Suprapubic skin (tissue), 4 donors: ENCODE data around the gene SRPK3. TPM values are rescaled to one million over a fixed set of nuclear protein-coding genes. Genes with fewer than 3 reads are reported as not detected.
A peak's percentile ranks its signal among the peaks of the same experiment; 100 is the strongest.

Experiments used
- DNase-seq, 2 donors: peaks; one replicate each; pipeline ENCODE4 v3.0.0-alpha.2; 2019; ENCODE audit warnings: low spot score in 2 of 2
- H3K27ac ChIP-seq: fragments of 200-600 bp; sonication (generic); one replicate; pipeline ENCODE4 v1.5.1; 2019
- H3K27me3 ChIP-seq: fragments of 200-600 bp; sonication (generic); one replicate; pipeline ENCODE4 v1.5.1; 2019
- H3K36me3 ChIP-seq: fragments of 200-600 bp; sonication (generic); one replicate; pipeline ENCODE4 v1.5.1; 2019
- H3K4me1 ChIP-seq: fragments of 200-600 bp; sonication (generic); one replicate; pipeline ENCODE4 v1.5.1; 2019
- H3K4me3 ChIP-seq: fragments of 200-600 bp; sonication (generic); one replicate; pipeline ENCODE4 v1.5.1; 2019; ENCODE audit warnings: mild to moderate bottlenecking
- H3K9me3 ChIP-seq: fragments of 200-600 bp; sonication (generic); one replicate; pipeline ENCODE4 v1.5.1; 2019
- CTCF ChIP-seq, 2 donors: fragments of 200-600 bp in 1 of 2; fragments of 450-650 bp in 1 of 2; sonication (generic) in 1 of 2; IDR thresholded peaks; one replicate each; pipeline ENCODE4 v1.5.1; 2016 to 2019; ENCODE audit warnings: antibody characterized with exemption in 2 of 2, mild to moderate bottlenecking in 1 of 2, moderate library complexity in 1 of 2
- EP300 ChIP-seq: sonication (generic); formaldehyde crosslinking; IDR thresholded peaks from one replicate; pipeline ENCODE4 v1.6.1; 2017; ENCODE audit warnings: antibody characterized with exemption
- POLR2A ChIP-seq, 2 donors: fragments of 450-650 bp; IDR thresholded peaks; one replicate each; pipeline ENCODE4 v1.6.1; 2017; ENCODE audit warnings: antibody characterized with exemption in 2 of 2, mild to moderate bottlenecking in 2 of 2, moderate library complexity in 2 of 2
- POLR2AphosphoS5 ChIP-seq, 3 donors: sonication (generic); formaldehyde crosslinking; IDR thresholded peaks; one replicate each; pipeline ENCODE4 v1.6.1; 2017; ENCODE audit warnings: antibody characterized with exemption in 3 of 3
- WGBS: methylation state at CpG from one replicate; pipeline ENCODE4 v1.1.5; 2018; 5-methylcytosine and 5-hydroxymethylcytosine counted together
- total RNA-seq, 4 donors: library from RNA; depleted of rRNA; stranded (reverse); fragments of >200 nt; gene quantifications; one replicate each; pipeline ENCODE4 v1.1.0, GENCODE V29; 2016

Gene SRPK3
- total RNA-seq, 4 donors from 2014 or later: 0.42 to 3.1 (median 1.2) TPM

- 8% methylated on average over 26 of the region's 97 CpGs for WGBS
- H3K9me3 ChIP-seq: no peaks in the 10 kb centered on the region
- peaks cover 15% of the 10 kb centered on the region for H3K27me3 ChIP-seq
- no peak for TF ChIP-seq EP300
- no peak for TF ChIP-seq POLR2AphosphoS5 (IDR thresholded peaks at IDR 0.05)
- TF ChIP-seq POLR2A (IDR thresholded peaks at IDR 0.05): no peak
- no peak for TF ChIP-seq CTCF (IDR thresholded peaks at IDR 0.05)
- H3K27ac ChIP-seq: no peak within 1 kb of the TSS
- peak within 1 kb of the TSS; percentile 48 for H3K4me3 ChIP-seq
- H3K36me3 ChIP-seq: no peaks in the 10 kb centered on the region
- peaks cover 18% of the 10 kb centered on the region for H3K4me1 ChIP-seq
- no peak for DNase-seq
These were observed 49.2 kb downstream of the SRPK3 start, which contains the start of gene PDZD4 for GRCh38 chrX:153829799-153830639. TSS of gene PDZD4 (minus strand) at chrX:153830544. CDS start at chrX:153830298, 246 bp downstream.

GRCh38 chrX:153830640-153831428, 50.0 kb downstream of the SRPK3 start:
- 52% methylated on average over 10 of the region's 102 CpGs for WGBS
- TF ChIP-seq CTCF (IDR thresholded peaks at IDR 0.05): no peak
- no peak for TF ChIP-seq POLR2AphosphoS5 (IDR thresholded peaks at IDR 0.05)
- peak overlapping the region; percentile 48 for H3K4me3 ChIP-seq
- no peak for DNase-seq
- H3K4me1 ChIP-seq: peaks cover 18% of the 10 kb centered on the region
- H3K36me3 ChIP-seq: no peaks in the 10 kb centered on the region
- no peaks in the 10 kb centered on the region for H3K9me3 ChIP-seq
- peaks cover 15% of the 10 kb centered on the region for H3K27me3 ChIP-seq
- no peak overlapping the region for H3K27ac ChIP-seq

- TF ChIP-seq POLR2A (IDR thresholded peaks at IDR 0.05): no peak
- no peak for TF ChIP-seq POLR2AphosphoS5 (IDR thresholded peaks at IDR 0.05)
- TF ChIP-seq CTCF (IDR thresholded peaks at IDR 0.05): no peak
- TF ChIP-seq EP300: no peak
- 71% methylated on average over 23 of the region's 23 CpGs for WGBS
- Histone ChIP-seq H3K9me3 (no peaks in the 10 kb centered on the region), H3K27me3 (peaks cover 15% of the 10 kb centered on the region), H3K4me3 (no peak overlapping the region), H3K27ac (no peak overlapping the region), H3K36me3 (no peaks in the 10 kb centered on the region), H3K4me1 (peaks cover 18% of the 10 kb centered on the region)
- no peak for DNase-seq
These were observed 50.7 kb downstream of the SRPK3 start for GRCh38 chrX:153831429-153832150.

GRCh38 chrX:153832728-153833127, 51.9 kb downstream of the SRPK3 start:
- Histone ChIP-seq H3K4me1 (peaks cover 18% of the 10 kb centered on the region), H3K27me3 (peaks cover 15% of the 10 kb centered on the region), H3K9me3 (no peaks in the 10 kb centered on the region), H3K36me3 (no peaks in the 10 kb centered on the region), H3K27ac (no peak overlapping the region), H3K4me3 (no peak overlapping the region)
- TF ChIP-seq CTCF (IDR thresholded peaks at IDR 0.05) (no peak), POLR2A (IDR thresholded peaks at IDR 0.05) (no peak), POLR2AphosphoS5 (IDR thresholded peaks at IDR 0.05) (no peak), EP300 (no peak)
- no peak for DNase-seq
- WGBS: 94% methylated on average over 4 of the region's 10 CpGs

Other genes with a start within 250 kb of the SRPK3 start
- 10 to 100 TPM; 16.4 to 33.2 (median 29.3) TPM for gene CCNQ, start 181.9 kb upstream of the SRPK3 start, total RNA-seq
- gene DUSP9, start 133.8 kb upstream of the SRPK3 start, total RNA-seq: under 1 TPM in 2 of 4 donors, not detected in 2; 0.19 to 0.48 TPM
- 1 to 10 TPM; 1.2 to 1.8 (median 1.4) TPM for gene PNCK, start 107.2 kb upstream of the SRPK3 start, total RNA-seq
- gene SLC6A8, start 93.1 kb upstream of the SRPK3 start, total RNA-seq: 10 to 100 TPM; 26.1 to 74.1 (median 45.2) TPM
- 100 to 1,000 TPM; 112 to 170 (median 167) TPM for gene BCAP31, start 56.7 kb upstream of the SRPK3 start, total RNA-seq
- gene ABCD1, start 56.2 kb upstream of the SRPK3 start, total RNA-seq: 1 to 10 TPM; 5.9 to 9.4 (median 7.4) TPM
- gene PLXNB3, start 16.8 kb upstream of the SRPK3 start, total RNA-seq: 10 to 100 TPM; 13.5 to 23.9 (median 19.8) TPM
- gene IDH3G, start 13.3 kb downstream of the SRPK3 start, total RNA-seq: 100 to 1,000 TPM in 1 of 4 donors, 10 to 100 TPM in 3; 58.1 to 105 (median 93.8) TPM
- 100 to 1,000 TPM in 3 of 4 donors, 10 to 100 TPM in 1; 86.7 to 200 (median 150) TPM for gene SSR4, start 13.6 kb downstream of the SRPK3 start, total RNA-seq
- 1 to 10 TPM; 2.0 to 6.3 (median 3.0) TPM for gene PDZD4, start 49.5 kb downstream of the SRPK3 start, total RNA-seq
- gene L1CAM, start 105.1 kb downstream of the SRPK3 start, total RNA-seq: 10 to 100 TPM in 1 of 4 donors, 1 to 10 TPM in 3; 4.1 to 10.4 (median 8.5) TPM
- gene AVPR2, start 123.6 kb downstream of the SRPK3 start, total RNA-seq: 1 to 10 TPM in 3 of 4 donors, under 1 TPM in 1; 0.78 to 2.4 (median 1.5) TPM
- 10 to 100 TPM in 2 of 4 donors, 1 to 10 TPM in 2; 4.8 to 17.6 (median 9.6) TPM for gene ARHGAP4, start 145.2 kb downstream of the SRPK3 start, total RNA-seq
- 10 to 100 TPM; 58.5 to 97.2 (median 73.0) TPM for gene NAA10, start 154.0 kb downstream of the SRPK3 start, total RNA-seq
- gene RENBP, start 163.6 kb downstream of the SRPK3 start, total RNA-seq: 1 to 10 TPM; 1.7 to 9.9 (median 4.6) TPM
- gene HCFC1, start 190.8 kb downstream of the SRPK3 start, total RNA-seq: 10 to 100 TPM; 51.9 to 72.2 (median 55.3) TPM
- 10 to 100 TPM in 1 of 4 donors, 1 to 10 TPM in 3; 7.8 to 10.7 (median 8.6) TPM for gene TMEM187, start 191.7 kb downstream of the SRPK3 start, total RNA-seq
- gene IRAK1, start 238.9 kb downstream of the SRPK3 start, total RNA-seq: 10 to 100 TPM; 51.3 to 61.5 (median 58.3) TPM